ENCODE measurements around the gene MAST4.

MAST4 gene

DNA sequence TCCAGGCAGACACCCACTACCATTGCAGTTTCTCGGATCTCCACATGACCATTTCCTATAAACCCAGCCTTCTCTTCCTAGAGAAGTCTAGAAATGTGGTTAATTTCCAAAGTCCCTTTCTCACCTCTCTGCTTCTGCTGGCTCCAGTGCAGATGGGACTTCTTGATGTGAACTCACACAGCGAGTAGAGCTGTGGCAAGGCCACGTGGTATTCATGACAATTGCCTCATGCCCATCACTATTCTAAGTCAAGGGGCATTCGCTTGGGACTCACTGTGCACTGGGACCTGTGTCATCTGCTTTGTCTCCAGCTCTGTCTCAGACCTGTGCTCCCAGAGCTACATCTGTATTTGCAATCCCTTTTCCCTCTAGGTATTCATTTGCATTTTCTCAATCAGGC lies 594.2 kb downstream of the MAST4 start:
- DNase-seq (ENCODE audit: low read depth) = no peak

DNA sequence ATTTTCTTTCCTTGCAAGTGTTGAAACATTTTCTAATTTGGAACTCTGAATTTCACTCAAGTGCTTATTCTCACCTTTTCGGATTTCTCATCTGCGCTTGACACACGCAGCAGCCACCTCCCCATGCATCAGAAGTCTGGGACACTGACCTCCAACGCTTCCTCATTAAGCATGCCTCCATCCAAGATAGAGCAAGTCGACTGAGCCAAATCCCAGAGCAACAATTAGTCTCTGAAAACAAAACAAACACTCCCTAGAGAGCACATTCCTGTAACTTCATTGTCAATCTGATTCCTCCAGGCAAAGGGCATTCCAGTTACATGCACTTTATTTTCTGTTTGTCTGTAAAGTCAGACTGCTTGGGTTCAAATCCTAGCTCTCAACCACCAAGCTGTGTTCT lies 594.7 kb downstream of the MAST4 start:
- no peak for DNase-seq (ENCODE audit: low read depth)

DNA sequence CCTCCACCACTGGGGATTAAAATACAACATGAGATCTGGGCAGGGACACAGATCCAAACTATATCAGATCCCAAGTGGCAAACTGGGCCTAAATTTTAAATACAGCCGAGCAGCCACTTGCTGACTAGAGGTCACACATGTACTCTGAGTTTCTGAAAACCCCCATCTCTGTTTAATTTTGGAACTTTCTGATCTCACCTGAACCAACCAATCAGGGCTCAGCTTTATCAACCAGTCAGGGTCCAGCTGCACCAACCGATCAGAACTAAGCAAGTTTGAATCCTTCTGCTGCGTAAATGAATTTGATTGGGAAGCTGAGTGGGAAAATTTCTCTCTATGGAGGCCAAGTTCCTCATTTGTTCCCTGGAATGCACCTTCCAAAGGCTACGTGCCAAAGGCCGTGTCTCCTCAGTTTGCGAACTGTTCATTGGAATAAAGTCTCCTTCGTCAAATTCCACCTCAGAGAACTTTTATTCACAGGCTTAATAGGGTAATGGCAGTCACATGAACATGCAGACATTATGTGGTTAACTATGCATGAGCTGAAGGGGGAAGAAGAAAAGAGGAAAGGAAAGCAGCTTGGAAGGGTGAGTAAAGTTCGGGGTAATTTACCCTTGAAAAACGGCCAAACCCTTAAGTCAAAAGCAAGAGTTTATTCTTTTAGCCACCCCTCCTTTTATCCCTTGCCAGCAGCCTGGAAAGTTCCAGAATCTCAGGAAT lies 596.7 kb downstream of the MAST4 start:
- DNase-seq (ENCODE audit: low read depth) = no peak

DNA sequence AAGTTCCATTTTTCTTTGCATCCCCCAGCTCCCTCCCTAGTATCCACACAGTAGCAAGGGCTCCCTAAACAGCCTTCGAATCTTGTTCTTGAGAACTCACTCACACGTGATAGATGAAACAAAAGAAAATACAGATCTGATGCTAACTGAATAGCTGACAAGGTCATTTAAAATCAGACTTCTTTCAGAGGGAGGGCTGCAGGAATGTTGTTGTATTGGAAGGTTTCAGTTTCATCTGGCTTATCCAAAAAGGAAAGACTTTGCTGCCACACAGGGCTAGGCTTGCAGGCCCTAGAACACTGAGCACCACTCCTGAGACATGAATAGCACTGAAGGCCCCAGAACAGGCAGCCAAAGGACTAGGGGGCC lies 597.2 kb downstream of the MAST4 start:
- DNase-seq (ENCODE audit: low read depth) = no peak

DNA sequence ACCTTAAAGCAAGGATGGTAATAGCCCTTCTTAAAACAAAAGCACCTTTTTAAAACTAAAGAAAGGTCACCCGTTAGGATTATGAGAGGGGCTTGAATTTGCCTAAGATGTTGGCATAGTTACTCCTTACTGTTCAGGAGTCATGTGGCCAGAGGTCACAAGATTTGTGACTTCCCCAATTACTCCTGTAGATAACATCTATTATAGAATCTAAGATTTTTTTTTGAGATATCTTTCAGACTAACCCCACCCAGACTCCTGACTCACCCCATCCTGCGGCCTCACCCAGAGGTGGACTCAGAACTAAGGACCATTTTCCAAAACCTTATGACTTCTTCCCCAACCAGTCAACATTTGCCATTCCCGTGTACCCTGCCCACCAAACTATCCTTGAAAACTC lies 598.0 kb downstream of the MAST4 start:
- DNase-seq (ENCODE audit: low read depth) = no peak

DNA sequence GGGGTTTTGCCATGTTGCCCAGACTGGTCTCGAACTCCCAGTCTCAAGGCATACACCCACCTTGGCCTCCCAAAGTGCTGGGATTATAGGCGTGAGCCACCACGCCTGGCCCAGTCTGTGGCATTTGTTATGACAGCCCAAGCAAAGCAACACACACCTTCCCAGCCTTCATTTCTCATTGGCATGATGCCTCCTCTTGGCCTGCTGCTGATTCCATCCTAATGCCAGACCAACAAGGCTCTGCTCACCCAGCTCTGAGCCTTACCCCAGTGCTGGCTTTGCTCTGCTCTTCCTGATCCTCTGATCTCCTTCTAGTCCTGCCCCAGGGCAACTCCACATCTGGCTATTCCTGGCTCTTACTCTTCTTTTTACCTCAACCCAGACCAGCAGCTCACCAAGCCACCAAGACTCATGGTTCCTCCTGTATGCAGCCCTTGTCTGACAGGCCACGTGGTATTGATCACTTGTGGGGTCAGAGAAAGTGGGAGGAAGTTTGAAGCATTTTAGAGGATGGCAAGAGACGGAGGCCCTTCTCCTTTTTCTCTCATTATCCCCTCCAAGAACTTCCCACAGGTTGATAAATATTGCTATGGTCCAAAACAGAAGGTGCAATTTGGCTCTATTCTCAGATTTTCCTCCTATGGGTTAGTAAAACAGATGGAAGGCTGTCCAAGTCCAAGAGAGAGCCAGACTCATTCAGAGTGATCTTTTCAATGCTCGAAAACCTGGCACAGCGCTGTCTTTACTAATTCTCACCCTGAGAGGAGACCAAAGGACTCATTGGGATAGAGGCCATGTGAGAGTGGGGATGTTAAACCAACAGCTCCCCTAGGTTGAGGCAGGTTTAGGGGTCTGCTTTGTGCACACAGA lies 599.4 kb downstream of the MAST4 start:
- DNase-seq (ENCODE audit: low read depth) = no peak

DNA sequence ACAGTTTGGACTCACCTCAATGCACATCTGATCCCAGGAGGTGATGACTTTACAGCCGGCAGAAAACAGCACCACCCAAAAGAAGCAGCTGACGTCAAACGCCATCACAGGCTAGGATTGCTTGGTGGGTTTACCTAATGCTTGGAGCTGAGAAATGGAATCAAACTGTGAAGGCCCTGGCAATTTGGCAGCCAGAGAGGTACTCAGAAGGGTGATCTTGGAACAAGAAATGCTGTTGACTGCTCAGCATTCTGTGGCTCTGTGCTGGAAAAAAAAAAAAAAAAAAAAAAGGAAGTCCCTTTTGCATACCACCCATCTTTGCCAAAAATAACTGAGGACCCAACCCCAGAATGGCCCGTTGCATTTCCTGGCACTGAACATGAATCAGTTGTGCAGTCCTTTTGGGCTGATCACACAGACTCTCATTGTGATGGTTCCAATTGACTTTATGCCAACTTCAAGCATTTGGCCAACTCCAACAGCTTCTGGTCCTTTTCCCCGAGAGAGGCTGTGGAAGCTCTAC lies 600.4 kb downstream of the MAST4 start, which contains the start of gene CD180:
CD180 (minus strand) TSS at position 263 of the 523 bp plus-strand sequence; CDS start at position 105, 158 bp downstream.
- no peak for DNase-seq (ENCODE audit: low read depth)

DNA sequence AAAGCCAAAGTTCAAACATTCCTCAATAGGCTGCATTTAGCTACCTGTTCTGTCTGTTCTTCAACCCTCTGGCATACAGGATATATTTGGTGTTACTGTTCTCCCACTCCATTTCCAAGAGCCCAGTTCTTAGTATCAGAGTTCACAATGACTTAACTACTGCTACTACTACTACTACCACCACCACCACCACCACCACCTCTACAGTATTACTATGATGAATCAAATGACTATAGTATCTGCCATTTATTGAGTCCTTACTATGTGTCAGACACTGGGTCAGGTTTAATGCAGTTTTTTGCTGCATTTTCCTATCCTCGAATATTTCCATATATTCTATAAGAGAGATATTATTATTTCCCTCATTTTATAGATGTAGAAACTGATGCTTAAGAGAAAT lies 601.3 kb downstream of the MAST4 start:
- no peak for DNase-seq (ENCODE audit: low read depth)

DNA sequence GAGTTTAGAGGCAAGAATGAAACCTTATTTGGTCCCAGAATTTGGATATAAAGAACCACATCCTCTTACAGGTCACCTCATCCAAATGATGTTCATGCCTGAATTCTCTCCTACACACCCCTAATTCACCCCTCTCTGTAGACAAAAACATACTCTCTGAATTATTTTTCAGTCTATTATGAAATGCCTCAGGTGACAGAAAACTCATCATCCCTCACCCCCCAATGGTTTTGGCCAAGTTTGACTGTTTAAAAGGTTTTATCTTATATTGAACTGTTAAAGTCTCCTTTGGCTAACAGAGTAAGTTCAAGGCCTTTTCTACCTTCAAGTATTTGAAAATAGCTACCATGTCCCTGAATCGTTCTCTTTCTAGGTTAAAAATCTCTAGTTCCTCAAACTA lies 602.7 kb downstream of the MAST4 start:
- DNase-seq (ENCODE audit: low read depth) = no peak

DNA sequence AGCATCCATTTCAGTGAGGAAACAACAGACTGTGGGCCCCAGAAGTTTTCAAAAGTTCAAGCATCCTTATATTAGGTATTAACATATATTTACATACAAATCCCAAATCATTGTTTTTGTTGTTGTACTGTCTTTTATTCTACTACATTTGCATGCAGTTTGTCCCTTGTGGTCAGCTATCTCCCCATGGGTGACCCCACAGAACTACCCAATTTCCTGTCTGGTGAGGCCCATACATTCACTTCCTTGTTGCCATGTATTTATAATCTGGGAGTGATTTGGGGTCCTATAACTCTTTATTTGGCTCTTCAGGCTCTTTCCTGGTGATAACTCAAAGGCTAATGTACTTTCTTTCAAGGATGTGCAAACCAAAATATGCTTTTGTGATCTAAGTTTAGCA lies 603.7 kb downstream of the MAST4 start:
- no peak for DNase-seq (ENCODE audit: low read depth)

DNA sequence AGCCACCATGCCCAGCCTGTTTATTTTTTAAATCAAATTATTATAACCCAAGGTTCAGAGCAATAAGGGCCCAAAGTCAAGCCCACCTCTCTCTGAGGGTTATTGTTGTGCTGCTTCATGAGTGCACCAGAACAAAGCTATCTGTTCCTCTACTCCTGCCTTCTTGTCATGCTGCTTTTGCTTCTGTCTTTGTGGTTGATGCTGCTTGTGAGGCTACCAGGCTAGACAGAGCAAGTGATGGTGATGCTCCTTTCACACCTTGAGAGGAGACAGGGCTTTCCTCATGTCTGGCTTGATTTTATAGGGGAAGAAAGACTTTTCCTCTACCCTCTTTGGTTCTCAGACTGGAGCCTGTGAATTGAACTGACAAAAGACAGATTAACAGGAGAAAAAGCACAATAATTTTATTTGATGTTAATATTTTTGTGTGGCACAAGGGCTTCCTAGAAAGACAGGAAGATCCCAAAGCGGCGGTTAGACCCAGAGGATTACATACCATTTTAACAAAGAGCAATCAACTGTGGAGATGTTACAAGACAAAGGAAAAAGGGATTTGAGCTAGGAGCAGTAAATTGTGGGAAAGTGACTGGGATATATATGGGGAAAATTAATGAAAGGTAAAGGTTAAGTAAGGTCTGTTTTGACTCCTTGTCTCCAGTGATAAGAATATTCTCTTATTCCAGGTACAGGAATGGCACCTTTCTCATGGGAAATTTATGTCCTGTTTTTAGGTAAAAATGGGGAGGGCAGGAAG lies 604.8 kb downstream of the MAST4 start:
- no peak for DNase-seq (ENCODE audit: low read depth)

DNA sequence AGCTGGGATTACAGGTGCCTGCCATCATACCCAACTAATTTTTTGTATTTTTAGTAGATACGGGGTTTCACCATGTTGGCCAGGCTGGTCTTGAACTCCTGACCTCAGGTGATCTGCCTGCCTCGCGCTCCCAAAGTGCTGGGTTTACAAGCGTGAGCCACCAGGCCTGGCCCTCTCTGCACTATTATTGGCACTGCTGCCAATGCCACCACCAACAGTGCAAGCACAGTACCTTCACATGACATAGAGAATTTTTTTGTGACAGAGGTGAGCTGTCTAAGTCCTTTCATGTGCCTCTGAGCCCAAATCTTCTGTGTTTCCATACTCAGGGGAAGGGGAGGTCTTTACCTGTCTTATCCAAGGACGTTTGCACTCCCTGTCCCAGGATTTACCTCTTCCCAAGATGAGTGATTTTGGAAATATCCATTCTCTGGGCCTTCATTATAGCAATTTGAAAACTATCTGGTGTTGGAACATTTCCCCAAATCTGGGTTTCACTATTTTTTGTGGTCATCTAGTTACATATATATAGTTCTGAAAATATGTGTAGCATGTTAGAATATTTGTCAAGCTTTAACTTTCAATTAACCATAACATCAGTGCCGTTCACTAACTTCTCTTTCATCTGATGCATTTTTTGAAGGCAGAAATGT lies 605.8 kb downstream of the MAST4 start:
- no peak for DNase-seq (ENCODE audit: low read depth)

DNA sequence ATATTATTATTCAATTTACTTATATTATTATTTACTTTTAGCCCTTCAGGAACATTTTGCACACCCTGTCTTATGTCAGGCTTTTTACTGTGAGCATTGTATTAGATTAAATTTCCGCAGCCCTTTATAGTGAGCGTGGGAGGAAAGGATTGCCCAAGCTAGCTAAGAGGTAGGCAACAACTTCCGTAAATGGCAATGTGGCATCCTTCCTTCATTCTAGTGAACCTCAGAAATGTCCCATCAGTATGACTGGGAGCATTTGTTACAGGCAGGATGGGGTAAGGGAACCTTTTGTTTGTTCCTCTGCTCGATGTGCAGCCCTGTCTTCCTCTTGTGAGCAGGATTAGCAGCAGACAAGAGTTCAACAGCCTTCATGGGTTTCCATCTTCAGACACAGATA lies 606.6 kb downstream of the MAST4 start:
- no peak for DNase-seq (ENCODE audit: low read depth)

DNA sequence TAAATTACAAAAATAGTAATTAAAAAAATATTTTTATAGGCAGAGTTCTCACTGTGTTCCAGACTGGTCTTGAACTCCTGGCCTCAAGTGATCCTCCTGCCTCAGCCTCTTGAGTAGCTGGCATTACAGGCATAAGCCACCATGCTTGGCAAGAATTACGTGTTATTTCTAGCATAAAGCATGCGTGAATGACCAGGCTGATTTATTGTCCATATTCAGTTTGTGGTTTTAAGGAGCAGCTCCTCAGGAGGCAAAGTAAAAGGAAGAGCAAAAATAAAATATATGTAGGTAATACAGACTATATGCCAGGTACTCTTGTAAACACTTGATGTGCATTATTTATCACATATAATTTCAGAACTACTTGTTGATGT lies 607.5 kb downstream of the MAST4 start:
- no peak for DNase-seq (ENCODE audit: low read depth)

DNA sequence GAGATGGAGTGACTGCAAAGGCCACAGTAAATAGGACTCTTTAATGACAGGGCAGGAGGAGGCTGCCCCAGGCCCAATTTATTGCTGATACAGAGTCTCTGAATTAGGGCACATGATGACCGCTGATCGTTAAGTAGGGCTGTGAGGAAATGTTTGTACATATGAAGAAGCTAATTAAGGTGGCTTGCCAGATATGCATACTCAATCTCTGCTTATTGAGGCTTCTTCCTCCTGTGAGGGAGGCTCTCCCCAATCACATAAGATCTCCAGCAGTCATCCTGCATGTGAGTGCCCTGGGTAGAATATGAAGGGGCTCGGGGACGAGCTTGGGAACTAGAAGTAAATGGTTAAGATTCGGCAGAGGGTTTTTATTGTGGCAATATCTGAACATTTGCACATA lies 608.6 kb downstream of the MAST4 start:
- no peak for DNase-seq (ENCODE audit: low read depth)

DNA sequence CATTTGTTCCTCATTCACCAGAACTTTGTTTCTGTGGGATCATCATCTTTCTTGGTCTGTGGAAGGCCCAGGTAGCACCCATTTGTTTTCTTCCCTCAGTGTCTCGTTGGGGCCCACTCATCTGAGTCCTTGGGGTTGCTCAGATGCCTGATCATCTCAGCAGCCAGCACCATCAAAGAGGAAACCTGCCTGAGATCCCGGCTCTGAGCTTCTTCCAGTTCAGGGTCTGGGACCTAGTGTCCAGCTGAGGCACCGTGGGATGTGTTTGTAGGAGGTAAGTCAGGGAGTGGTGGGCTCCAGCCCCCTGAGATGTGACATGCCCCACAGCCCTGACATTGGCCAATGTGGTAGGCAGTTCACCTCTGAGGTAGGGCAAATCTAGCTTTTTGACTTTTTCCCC lies 609.8 kb downstream of the MAST4 start:
- DNase-seq (ENCODE audit: low read depth) = no peak

DNA sequence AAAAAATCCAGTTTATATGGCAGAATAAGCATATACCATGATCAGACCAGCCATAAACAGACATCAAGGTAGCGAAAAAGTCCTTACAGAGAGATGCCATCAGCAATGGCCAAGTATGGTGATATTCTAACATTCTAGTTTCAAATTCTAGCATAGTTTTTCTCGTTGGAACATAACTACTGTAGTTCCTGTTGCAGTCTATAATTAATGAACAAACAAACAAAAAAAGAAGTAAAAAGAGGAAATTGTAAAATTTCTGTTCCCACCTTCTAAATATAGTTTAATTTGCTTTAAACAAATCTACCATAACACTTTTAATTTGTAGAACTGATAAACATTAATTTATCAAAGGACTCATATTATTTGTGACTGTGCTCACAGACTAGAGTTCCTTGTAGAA lies 610.3 kb downstream of the MAST4 start:
- DNase-seq (ENCODE audit: low read depth) = no peak

DNA sequence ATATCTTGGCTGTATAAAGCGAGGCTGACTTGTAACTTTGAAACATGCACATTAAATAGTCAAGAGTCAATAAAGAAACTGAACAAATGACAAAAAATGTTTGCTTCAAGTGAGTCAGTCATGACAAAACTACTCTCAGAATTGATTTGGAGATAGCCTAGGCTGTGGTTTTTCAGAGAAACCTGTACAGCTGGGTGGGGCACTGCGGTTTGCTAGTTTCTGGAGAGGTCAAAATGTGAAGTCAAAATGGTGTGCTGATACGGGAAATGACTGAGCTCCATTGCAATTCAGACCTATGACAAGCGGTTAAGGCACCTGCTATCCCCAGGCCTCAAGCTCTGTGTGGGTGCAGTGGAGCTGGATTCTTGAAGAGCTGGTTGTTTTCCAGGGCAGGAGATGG lies 610.7 kb downstream of the MAST4 start:
- peak; percentile 7 for DNase-seq (ENCODE audit: low read depth)

DNA sequence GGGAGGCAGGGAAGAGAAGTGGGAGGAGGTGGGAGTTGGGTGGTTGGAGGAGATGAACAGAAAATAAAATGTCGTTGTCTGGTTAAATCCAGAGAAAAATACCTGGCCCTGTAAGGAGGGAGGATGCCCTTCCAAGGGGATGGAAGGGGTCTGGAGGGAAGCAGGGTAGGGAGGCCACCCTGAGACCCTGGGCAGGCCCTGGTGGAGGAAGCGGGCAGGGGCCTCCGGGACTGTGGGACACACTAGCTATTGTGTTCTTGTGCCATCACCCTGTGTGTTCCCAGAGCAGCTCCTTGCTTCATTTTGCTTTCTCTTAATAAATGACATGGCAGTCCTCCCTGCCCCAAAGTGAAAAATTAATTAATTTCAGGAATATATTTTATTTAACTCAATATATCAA lies 612.2 kb downstream of the MAST4 start:
- no peak for DNase-seq (ENCODE audit: low read depth)

DNA sequence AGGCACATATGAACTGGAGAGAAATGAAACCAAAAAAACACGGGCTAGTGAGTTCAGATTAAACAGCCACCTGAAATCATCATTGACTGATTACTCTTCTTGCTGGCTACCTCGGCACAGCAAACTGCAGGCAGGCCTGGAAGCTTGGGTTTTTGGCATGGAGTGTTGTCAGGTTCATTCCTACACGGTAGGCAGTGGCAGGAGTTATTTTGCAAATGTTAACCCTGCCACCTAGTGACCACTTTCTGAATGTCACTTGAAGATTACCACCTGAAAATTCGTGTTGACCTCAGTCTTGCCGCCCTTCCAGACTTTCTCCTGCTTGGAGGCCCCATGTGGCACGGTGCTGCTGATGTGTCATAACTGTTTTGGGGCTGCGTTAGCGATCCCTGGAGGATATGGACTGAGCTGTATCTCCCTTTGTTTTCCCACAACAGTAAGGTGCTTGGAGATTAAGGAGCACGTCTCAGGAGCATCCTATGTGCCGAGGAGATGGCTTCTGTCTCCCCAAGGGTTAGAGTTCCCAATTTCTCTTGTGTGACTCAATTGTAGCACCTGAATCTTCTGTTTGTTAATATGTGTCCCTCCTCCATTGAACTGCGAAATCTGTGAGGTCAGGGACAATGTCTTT lies 613.1 kb downstream of the MAST4 start:
- peak; percentile 67 for DNase-seq (ENCODE audit: low read depth)

DNA sequence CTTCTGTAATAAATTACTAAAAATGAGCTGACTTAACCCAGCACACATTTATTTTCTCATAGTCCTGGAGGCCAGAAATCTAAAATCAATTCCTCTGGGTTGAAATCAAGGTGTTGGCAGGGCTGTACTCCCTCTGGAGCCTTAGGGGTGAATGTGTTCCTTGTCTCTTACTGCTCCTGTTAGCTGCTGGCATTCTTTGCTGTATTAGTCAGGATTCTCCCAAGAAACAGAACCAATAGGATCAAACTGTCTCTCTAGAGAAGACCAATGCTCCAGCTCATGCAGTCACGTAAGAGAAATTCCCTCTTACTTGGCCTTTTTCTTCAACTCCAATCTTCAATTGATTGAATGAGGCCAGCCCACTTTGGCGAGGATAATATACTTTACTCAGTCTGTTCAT lies 615.7 kb downstream of the MAST4 start:
- DNase-seq (ENCODE audit: low read depth) = peak; percentile 64

DNA sequence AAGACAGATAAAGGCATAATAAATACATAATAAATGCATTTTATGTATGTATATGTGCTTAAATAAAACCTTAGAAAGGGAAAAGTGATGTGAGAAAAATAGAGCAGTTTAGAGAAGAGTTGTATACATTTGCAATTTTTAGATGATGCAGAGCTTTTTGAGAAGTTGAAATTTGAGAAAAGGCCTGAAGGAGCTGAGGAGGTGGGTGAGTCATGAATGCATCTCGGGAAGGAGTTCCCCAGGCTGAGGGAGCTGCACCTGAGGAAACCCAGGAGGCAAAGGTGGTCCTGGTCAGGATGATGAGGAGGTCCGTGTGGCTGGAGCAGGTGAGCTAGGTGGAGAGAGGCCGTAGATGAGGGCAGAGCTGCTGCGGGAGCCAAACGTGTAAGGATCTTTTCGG lies 617.8 kb downstream of the MAST4 start:
- no peak for DNase-seq (ENCODE audit: low read depth)

All from amniotic epithelial cell (primary cell).